ENCODE data around the gene RPL7L1. TPM values are rescaled to one million over a fixed set of nuclear protein-coding genes. Genes with fewer than 3 reads are reported as not detected.

RPL7L1 gene
- total and polyA plus RNA-seq, 2 of the 13 experiments (the other 11 are each of a cell fraction or from before 2014, with no cell fraction given) = 51.6 to 179 TPM

- TF ChIP-seq ZBTB38 (CRISPR knock-in tag; IDR thresholded peaks at IDR 0.05) (no peak), MNT (IDR thresholded peaks at IDR 0.05) (no peak), ZNF234 (CRISPR knock-in tag; conservative IDR thresholded peaks at IDR 0.05) (no peak), MIER3 (CRISPR knock-in tag; IDR thresholded peaks at IDR 0.05; ENCODE audit: borderline replicate concordance) (no peak), ATF6 (CRISPR knock-in tag; conservative IDR thresholded peaks at IDR 0.05) (no peak), ZNF772 (CRISPR knock-in tag; IDR thresholded peaks at IDR 0.05) (no peak), ZNF331 (CRISPR knock-in tag; IDR thresholded peaks at IDR 0.05) (no peak), TCF7 (IDR thresholded peaks at IDR 0.05; ENCODE audit: low read depth) (no peak), EHMT2 (IDR thresholded peaks at IDR 0.05; ENCODE audit: borderline replicate concordance, low read depth, low read length) (no peak), ZNF841 (CRISPR knock-in tag; IDR thresholded peaks at IDR 0.05; ENCODE audit: borderline replicate concordance) (no peak), PAX8 (CRISPR knock-in tag; IDR thresholded peaks at IDR 0.05; ENCODE audit: borderline replicate concordance) (no peak), TBX3 (IDR thresholded peaks at IDR 0.05; ENCODE audit: borderline replicate concordance) (no peak), TRIM22 (IDR thresholded peaks at IDR 0.05) (no peak), PLRG1 (conservative IDR thresholded peaks at IDR 0.05) (no peak), ZNF274 (CRISPR knock-in tag; IDR thresholded peaks at IDR 0.05) (no peak), ZFAT (CRISPR knock-in tag; conservative IDR thresholded peaks at IDR 0.05) (no peak), HNRNPH1 (optimal IDR thresholded peaks at IDR 0.05; ENCODE audit: low read depth, low read length) (no peak), FOXO4 (CRISPR knock-in tag; conservative IDR thresholded peaks at IDR 0.05) (0 out of 2 replicates have a peak, but pooled peaks have one; percentile 24), ZNF562 (CRISPR knock-in tag; IDR thresholded peaks at IDR 0.05; ENCODE audit: borderline replicate concordance) (no peak), ZBTB7B (CRISPR knock-in tag; IDR thresholded peaks at IDR 0.05) (0 out of 2 replicates have a peak, but pooled peaks have one; percentile 8), MLLT10 (CRISPR knock-in tag; IDR thresholded peaks at IDR 0.05) (no peak), AFF4 (CRISPR knock-in tag; IDR thresholded peaks at IDR 0.05) (no peak; the same call in 1 of the 2 replicates)
Observed at GRCh38 chr6:42929821-42930360, 50.5 kb downstream of the RPL7L1 start (continued).
